Tibial nerve (tissue), 4 donors: ENCODE measurements around the gene NUPR1. TPM values are rescaled to one million over a fixed set of nuclear protein-coding genes. Genes with fewer than 3 reads are reported as not detected.
"Not testable (repeated sequence)": the region's sequence is repeated elsewhere in the genome, so short reads cannot be mapped to it uniquely, and the experiment has no call there.

ENCODE experiments used
- DNase-seq, 2 donors: peaks; one replicate each; pipeline ENCODE4 v3.0.0-alpha.2; 2019; ENCODE audit warnings: low spot score in 2 of 2
- H3K27ac ChIP-seq, 4 donors: fragments of 200-600 bp; sonication (generic) in 3 of 4; one replicate each; pipeline ENCODE4 v1.5.1; 2017 to 2019; ENCODE audit warnings: mild to moderate bottlenecking in 1 of 4
- H3K27me3 ChIP-seq, 2 donors: fragments of 200-600 bp; sonication (generic) in 1 of 2; one replicate each; pipeline versions ENCODE4 v1.5.1 to v1.6.0; 2017 to 2019
- H3K36me3 ChIP-seq, 3 donors: fragments of 200-600 bp; sonication (generic); one replicate each; pipeline ENCODE4 v1.5.1; 2018 to 2019
- H3K4me1 ChIP-seq, 4 donors: fragments of 200-600 bp; sonication (generic) in 3 of 4; one replicate each; pipeline ENCODE4 v1.5.1; 2017 to 2019
- H3K4me3 ChIP-seq, 4 donors: fragments of 200-600 bp; sonication (generic) in 3 of 4; one replicate each; pipeline ENCODE4 v1.5.1; 2017 to 2019; ENCODE audit warnings: mild to moderate bottlenecking in 1 of 4, moderate library complexity in 1 of 4
- H3K9me3 ChIP-seq, 4 donors: fragments of 200-600 bp; sonication (generic) in 3 of 4; one replicate each; pipeline ENCODE4 v1.5.1; 2017 to 2019
- CTCF ChIP-seq, 5 experiments: fragments of 200-600 bp in 3 of 5; fragments of 450-650 bp in 2 of 5; sonication (generic) in 3 of 5; IDR thresholded peaks; one replicate each; pipeline ENCODE4 v1.5.1; 2016 to 2019; ENCODE audit warnings: antibody characterized with exemption in 5 of 5, mild to moderate bottlenecking in 3 of 5, moderate library complexity in 2 of 5
- EP300 ChIP-seq, 2 donors: sonication (generic); formaldehyde crosslinking; IDR thresholded peaks; one replicate each; pipeline ENCODE4 v1.6.1; 2017; ENCODE audit warnings: antibody characterized with exemption in 2 of 2, mild to moderate bottlenecking in 1 of 2
- POLR2A ChIP-seq, 2 donors: fragments of 450-650 bp; IDR thresholded peaks; one replicate each; pipeline ENCODE4 v1.6.1; 2017; ENCODE audit warnings: antibody characterized with exemption in 2 of 2, mild to moderate bottlenecking in 2 of 2, moderate library complexity in 2 of 2
- WGBS, 2 donors: methylation state at CpG; one replicate each; pipeline ENCODE4 v1.1.5; 2018; 5-methylcytosine and 5-hydroxymethylcytosine counted together
- total RNA-seq, 4 donors: library from RNA; depleted of rRNA; stranded (reverse); fragments of >200 nt; gene quantifications; one replicate each; pipeline ENCODE4 v1.1.0, GENCODE V29; 2016

Gene NUPR1
- total RNA-seq, 4 donors from 2014 or later: 33.0 to 57.2 (median 53.4) TPM

DNA sequence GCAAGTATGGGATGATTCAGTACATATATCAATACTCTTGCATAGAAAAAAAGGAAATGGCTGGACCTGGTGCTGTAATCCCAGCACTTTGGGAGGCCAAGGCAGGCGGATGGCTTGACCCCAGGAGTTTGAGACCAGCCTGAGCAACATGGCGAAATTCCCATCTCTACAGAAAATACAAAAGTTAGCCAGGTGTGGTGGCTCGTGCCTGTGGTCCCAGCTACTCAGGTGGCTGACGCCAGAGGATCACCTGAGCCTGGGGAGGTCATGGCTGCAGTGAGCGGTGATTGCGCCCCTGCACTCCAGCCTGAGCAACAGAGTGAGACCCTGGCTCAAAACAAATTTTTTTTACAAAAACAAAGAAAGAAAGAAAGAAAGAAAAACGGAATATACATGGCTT lies 7.9 kb upstream of the NUPR1 start:
- TF ChIP-seq CTCF (IDR thresholded peaks at IDR 0.05): no peak
- TF ChIP-seq EP300 (IDR thresholded peaks at IDR 0.05): no peak
- no peak for TF ChIP-seq POLR2A (IDR thresholded peaks at IDR 0.05)
- WGBS, 2 donors: 77 to 83% methylated on average over 7 of the region's 7 CpGs

GRCh38 chr16:28545964-28546363 lies 7.2 kb upstream of the NUPR1 start:
- H3K4me3 ChIP-seq, H3K36me3 ChIP-seq, H3K9me3 ChIP-seq, H3K4me1 ChIP-seq, H3K27ac ChIP-seq, DNase-seq, H3K27me3 ChIP-seq: not testable (repeated sequence)
- 81 to 88% methylated on average over 7 of the region's 7 CpGs for WGBS, 2 donors

More for the DNA sequence above, 7.9 kb upstream of the NUPR1 start:
- no peak for DNase-seq
- no peaks in the 10 kb centered on the region for H3K9me3 ChIP-seq
- no peak overlapping the region for H3K27ac ChIP-seq
- no peaks in the 10 kb centered on the region for H3K36me3 ChIP-seq
- no peak overlapping the region for H3K4me3 ChIP-seq
- no peaks in the 10 kb centered on the region for H3K4me1 ChIP-seq
- H3K27me3 ChIP-seq: peaks cover 0 to 6% of the 10 kb centered on the region in 2 donors

DNA sequence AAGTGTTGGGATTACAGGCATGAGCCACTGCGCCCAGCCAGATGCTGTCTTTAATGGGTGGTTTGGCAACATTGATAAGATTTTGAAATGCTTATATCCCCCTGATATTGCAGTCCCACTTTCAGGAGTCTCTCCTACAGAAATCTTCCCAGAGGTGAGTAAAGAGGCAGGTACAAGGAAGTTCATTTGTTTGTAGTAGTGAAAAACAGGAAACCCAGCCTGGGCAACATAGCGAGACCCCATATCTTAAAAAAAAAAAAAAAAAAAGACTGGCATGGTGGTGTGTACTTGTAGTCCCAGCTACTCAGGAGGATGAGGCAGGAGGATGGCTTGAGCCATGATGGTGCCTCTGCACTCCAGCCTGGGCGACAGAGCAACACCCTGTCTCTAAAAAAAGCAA lies 6.2 kb upstream of the NUPR1 start:
- Histone ChIP-seq H3K4me1 (peaks cover 0 to 5% (median 0%) of the 10 kb centered on the region in 4 donors), H3K36me3 (no peaks in the 10 kb centered on the region), H3K27ac (no peak overlapping the region), H3K9me3 (no peaks in the 10 kb centered on the region), H3K4me3 (no peak overlapping the region), H3K27me3 (peaks cover 0 to 6% of the 10 kb centered on the region in 2 donors)
- no peak for TF ChIP-seq EP300 (IDR thresholded peaks at IDR 0.05)
- no peak for TF ChIP-seq CTCF (IDR thresholded peaks at IDR 0.05)
- no peak for TF ChIP-seq POLR2A (IDR thresholded peaks at IDR 0.05)
- DNase-seq: no peak
- 86 to 91% methylated on average over 3 of the region's 3 CpGs for WGBS, 2 donors

GRCh38 chr16:28543072-28543471 lies 4.3 kb upstream of the NUPR1 start:
- peak overlapping the region in 2 of 4 donors; percentile 54 to 56 for H3K27ac ChIP-seq
- H3K27me3 ChIP-seq: peaks cover 0 to 6% of the 10 kb centered on the region in 2 donors
- peaks cover 0 to 17% (median 5%) of the 10 kb centered on the region in 4 donors for H3K4me1 ChIP-seq
- no peak for TF ChIP-seq POLR2A (IDR thresholded peaks at IDR 0.05)
- no peak for TF ChIP-seq CTCF (IDR thresholded peaks at IDR 0.05)
- TF ChIP-seq EP300 (IDR thresholded peaks at IDR 0.05): peak; percentile 54 to 71
- DNase-seq: peak in 1 of 2 donors; percentile 44
- H3K9me3 ChIP-seq: no peaks in the 10 kb centered on the region
- no peaks in the 10 kb centered on the region for H3K36me3 ChIP-seq
- 69 to 77% methylated on average over 7 of the region's 7 CpGs for WGBS, 2 donors
- no peak overlapping the region for H3K4me3 ChIP-seq

GRCh38 chr16:28542646-28543045 lies 3.9 kb upstream of the NUPR1 start:
- Histone ChIP-seq H3K4me3 (no peak overlapping the region), H3K27ac (peak overlapping the region in 2 of 4 donors; percentile 54 to 56), H3K27me3 (peaks cover 0 to 6% of the 10 kb centered on the region in 2 donors), H3K4me1 (peaks cover 0 to 21% (median 5%) of the 10 kb centered on the region in 4 donors), H3K9me3 (no peaks in the 10 kb centered on the region), H3K36me3 (no peaks in the 10 kb centered on the region)
- DNase-seq: no peak
- WGBS, 2 donors: 76 to 79% methylated on average over 7 of the region's 7 CpGs
- TF ChIP-seq EP300 (IDR thresholded peaks at IDR 0.05) (no peak), CTCF (IDR thresholded peaks at IDR 0.05) (no peak), POLR2A (IDR thresholded peaks at IDR 0.05) (no peak)

- Histone ChIP-seq H3K27me3 (peaks cover 0 to 6% of the 10 kb centered on the region in 2 donors), H3K4me1 (peaks cover 0 to 40% (median 5%) of the 10 kb centered on the region in 4 donors), H3K4me3 (no peak overlapping the region), H3K27ac (peak overlapping the region in 3 of 4 donors; percentile 71 to 96 (median 93)), H3K9me3 (no peaks in the 10 kb centered on the region), H3K36me3 (no peaks in the 10 kb centered on the region)
- WGBS, 2 donors: 48 to 54% methylated on average over 3 of the region's 3 CpGs
- TF ChIP-seq POLR2A (IDR thresholded peaks at IDR 0.05) (no peak), EP300 (IDR thresholded peaks at IDR 0.05) (no peak), CTCF (IDR thresholded peaks at IDR 0.05) (no peak)
- no peak for DNase-seq
Observed at GRCh38 chr16:28540346-28540745, 1.6 kb upstream of the NUPR1 start.
